ENCODE measurements around the gene CD164L2.

Gene CD164L2

GRCh38 chr1:27366411-27367159, 16.5 kb downstream of the CD164L2 start, which contains the start of gene MAP3K6:
Gene MAP3K6, minus strand, starts transcription at chr1:27366961. Its CDS starts 364 bp downstream, at chr1:27366597.
- in situ Hi-C loops (cut with MboI; ENCODE audit: low sequenced_read_pairs) = no loop called here

- in situ Hi-C loops (cut with MboI; ENCODE audit: low sequenced_read_pairs) = no loop called here
Measured at GRCh38 chr1:27366113-27366410, 17.1 kb downstream of the CD164L2 start.

DNA sequence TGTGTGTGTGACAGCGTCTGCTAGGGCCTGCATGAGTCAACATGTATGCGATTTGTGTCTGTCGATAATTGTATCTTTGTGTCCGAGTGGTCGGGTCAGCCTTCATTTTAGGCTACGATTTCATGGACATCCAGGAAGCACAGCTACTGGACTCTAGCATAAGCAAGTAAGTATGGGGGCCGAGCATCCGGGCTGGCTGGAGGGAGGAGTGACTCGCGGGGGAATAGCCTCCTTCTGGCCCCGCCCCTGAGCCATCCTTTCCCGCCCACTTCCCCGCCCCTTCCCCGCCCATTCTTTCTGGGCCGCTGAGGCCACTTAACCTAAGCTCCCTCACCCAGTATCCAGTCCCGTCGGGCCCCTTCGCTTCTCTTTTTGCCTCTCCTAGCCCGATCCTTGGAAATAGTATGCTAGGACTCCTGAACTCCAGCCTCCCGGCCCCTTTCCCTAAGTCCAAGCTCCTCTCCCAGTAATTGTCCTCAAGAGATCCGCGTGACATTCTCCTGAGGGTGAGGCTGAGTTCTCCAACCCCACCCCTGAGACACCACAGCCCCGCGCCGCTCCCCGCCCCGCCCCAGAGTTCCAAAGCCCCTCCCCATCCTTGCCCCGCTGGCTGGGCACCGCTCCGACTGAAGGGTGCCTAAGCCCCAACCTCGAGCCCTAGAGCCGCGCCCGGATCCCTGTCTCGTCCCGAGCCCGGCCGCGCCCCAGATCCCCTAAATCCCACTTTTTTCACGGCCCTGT, 17.6 kb downstream of the CD164L2 start:
- in situ Hi-C loops (cut with MboI; ENCODE audit: low sequenced_read_pairs) = no loop called here

DNA sequence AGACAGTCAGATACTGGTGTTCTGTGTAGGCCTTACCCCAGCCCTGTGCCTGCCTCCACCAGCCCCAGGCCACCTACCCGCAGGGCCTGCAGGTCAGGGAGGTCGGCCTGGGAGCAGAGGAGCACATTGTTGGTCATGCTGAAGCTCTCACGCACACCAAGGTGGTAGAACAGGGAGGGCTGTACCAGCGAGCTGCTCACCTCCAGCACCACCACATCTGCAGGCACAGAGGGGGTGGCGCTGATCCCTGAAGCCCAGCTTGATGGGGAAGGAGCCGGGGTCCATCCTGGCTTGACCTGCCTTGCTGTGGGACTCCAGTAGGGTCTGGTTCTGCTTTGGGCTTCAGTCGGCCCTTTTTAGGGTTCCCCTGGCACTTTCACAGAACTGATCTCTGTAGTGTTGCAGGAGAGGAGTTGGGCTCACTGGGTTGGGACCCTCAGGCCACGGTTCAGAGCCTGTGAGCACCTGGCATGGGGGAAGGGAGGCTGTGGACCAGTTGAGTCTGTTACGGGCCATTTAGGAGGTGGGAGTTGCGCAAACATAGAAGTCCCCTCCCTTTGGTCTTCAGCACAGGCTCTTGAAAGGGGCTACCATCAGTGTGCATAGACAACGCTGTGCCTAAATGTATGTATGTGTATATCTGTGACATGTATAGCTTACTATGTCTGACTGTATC, 18.3 kb downstream of the CD164L2 start:
- in situ Hi-C loops (cut with MboI; ENCODE audit: low sequenced_read_pairs) = no loop called here

- in situ Hi-C loops (cut with MboI; ENCODE audit: low sequenced_read_pairs) = no loop called here
Measured at GRCh38 chr1:27363766-27364695, 19.1 kb downstream of the CD164L2 start.

- in situ Hi-C loops (cut with MboI; ENCODE audit: low sequenced_read_pairs) = no loop called here
Measured at GRCh38 chr1:27361553-27361952, 21.6 kb downstream of the CD164L2 start.

DNA sequence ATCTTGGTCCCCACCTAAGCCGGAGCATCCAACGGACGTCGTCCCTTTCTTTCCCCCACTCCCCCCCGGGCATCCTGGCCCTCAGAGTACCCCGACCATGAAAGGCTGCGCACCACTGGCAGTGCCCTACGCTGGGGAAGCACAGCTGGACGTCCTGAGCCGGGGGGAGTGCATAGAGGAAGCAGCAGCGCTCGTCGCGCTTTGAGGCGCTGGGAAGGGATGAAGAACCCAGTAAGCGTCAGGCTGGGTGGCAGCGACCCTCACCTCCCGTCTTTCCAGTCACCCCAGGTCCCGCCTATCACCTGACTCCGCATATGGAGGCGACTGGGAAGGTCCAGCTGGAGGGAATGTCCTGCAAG, 22.1 kb downstream of the CD164L2 start:
- in situ Hi-C loops (cut with MboI; ENCODE audit: low sequenced_read_pairs) = no loop called here

DNA sequence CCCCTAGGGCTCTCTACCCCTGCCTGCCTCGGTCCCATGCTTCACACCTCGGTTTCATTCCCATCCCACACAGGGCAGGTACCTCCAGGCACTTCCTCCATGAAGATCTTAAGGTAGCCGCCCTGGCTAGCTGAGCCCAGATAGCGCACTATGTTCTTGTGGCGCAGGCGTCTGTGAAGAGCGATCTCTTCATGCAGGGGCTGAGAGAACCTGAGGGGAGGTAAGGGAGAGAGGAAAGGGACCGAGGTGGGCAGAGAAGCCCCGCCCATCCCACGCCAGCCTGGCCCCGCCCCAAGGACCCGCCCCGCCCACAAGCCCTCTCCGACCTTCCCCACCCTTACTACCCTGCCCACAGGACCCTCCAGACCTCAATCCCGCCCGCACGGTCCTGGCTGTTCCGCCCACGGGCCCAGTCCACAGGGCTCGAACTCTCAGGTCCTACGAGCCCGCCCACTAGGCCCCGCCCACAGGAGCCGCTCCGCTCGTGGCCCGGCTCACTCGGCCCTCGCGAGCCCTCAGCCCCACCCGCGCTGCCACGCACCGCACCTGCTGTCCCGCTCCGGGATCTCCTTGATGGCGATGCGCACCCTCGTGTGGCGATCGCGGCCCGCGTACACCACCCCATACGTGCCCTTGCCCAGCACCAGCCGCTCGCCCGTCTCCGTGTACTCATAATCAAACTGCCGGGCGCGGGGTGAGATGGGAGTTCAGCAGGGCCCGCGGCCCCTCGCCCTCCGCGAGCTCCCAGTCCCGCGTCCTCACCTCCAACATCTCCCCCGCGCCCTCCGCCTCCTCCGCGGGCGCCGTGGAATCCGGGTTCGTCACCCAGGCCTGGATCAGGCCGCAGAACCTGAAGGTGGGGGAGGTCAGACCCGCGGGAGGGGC, 22.7 kb downstream of the CD164L2 start:
- in situ Hi-C loops (cut with MboI; ENCODE audit: low sequenced_read_pairs) = no loop called here

DNA sequence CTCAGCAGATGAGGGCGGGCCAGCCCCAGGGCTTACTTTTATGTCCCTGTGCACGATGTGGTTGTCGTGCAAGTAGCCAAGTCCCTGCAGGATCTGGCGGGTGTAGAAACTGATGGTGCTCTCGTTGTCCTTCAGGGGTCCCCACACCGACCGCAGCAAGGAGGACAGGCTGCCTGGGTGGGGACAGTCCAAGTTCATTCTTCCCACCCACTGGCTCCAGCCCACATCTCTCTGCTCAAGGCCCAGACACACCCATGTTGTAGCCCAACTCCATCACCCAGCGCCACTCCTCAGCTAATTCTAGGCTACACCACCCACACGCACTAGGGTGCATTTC, 23.3 kb downstream of the CD164L2 start:
- in situ Hi-C loops (cut with MboI; ENCODE audit: low sequenced_read_pairs) = no loop called here

DNA sequence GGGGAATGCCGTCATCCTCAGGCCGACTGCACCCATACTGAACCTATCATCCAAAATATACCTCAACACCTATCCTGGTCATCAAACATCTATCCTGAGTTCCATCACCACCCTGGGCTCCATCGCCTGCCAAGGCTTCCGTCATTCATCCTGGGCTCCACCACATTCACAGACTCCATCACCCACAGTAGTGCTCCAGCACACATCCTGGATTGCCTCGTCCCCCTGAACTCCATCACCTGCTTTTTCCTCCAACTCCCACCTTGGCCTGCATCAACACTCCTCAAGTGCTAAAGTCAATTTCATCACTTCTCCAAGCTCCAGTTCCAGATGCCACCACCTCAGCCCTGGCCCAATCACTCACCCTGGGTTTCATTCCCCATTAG, 24.2 kb downstream of the CD164L2 start:
- in situ Hi-C loops (cut with MboI; ENCODE audit: low sequenced_read_pairs) = no loop called here

DNA sequence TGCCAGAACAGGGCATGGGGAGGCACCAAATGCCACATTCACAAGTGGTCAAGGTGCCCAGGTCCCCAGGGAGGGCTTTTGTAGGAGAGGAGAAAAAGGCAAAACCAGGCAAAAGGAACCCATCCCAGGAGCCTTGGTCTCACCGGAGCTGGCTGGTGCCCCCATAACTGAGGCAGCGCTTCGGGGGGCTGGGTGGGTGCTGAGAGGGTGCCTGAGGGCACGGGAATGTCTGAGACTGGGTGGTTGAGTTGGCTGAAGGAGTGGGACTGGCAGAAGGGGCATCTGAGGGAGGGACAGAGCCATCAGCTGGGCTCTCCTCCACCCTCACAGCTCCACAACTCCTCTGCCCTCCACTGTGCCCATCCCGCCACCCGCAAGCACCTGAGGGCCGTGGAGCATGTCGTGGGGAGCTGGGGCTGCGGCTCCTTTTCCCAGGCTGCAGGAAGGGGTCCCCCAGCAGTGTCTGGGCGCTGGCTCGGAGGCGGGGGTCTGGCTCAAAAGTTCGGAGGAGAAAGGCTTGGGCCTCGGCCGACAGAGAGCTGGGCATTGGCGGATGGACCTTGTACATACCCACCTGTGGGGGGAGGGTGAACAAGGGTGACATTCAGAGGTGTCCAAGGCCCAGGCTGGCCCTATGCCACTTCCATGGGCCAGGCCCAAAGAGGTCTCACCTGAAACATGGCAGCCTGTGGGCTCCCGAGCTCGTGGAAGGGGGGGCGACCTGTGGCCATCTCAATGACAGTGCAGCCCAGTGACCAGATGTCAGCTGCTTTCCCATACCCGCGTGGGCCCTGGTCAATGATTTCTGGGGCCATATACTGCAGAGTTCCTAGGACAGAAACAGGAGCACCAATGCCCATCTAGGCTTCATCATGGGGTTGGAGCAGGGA, 24.9 kb downstream of the CD164L2 start:
- in situ Hi-C loops (cut with MboI; ENCODE audit: low sequenced_read_pairs) = no loop called here

- in situ Hi-C loops (cut with MboI; ENCODE audit: low sequenced_read_pairs) = no loop called here
Measured at GRCh38 chr1:27357281-27358037, 25.7 kb downstream of the CD164L2 start.

- in situ Hi-C loops (cut with MboI; ENCODE audit: low sequenced_read_pairs) = no loop called here
Measured at GRCh38 chr1:27356619-27357280, 26.4 kb downstream of the CD164L2 start.

GRCh38 chr1:27356277-27356618, 26.9 kb downstream of the CD164L2 start:
- in situ Hi-C loops (cut with MboI; ENCODE audit: low sequenced_read_pairs) = no loop called here

GRCh38 chr1:27355683-27356082, 27.4 kb downstream of the CD164L2 start:
- in situ Hi-C loops (cut with MboI; ENCODE audit: low sequenced_read_pairs) = no loop called here

- in situ Hi-C loops (cut with MboI; ENCODE audit: low sequenced_read_pairs) = no loop called here
Measured at GRCh38 chr1:27353629-27354028, 29.5 kb downstream of the CD164L2 start.

DNA sequence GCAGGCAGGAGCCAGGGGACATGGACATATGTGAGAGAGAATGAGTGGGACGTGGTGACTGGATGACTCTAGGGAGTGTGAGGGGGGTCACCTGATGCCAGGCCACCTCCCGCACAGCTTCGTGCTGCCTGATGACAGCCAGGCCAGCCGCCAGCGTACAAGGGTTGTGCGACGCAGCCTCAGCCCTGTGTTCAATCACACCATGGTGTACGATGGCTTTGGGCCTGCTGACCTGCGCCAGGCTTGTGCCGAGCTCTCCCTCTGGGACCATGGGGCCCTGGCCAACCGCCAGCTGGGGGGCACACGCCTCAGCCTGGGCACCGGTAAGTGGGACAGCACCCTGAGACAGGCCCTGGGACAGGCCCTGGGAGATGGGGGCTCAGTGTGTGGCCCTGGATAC, 30.0 kb downstream of the CD164L2 start:
- in situ Hi-C loops (cut with MboI; ENCODE audit: low sequenced_read_pairs) = no loop called here

DNA sequence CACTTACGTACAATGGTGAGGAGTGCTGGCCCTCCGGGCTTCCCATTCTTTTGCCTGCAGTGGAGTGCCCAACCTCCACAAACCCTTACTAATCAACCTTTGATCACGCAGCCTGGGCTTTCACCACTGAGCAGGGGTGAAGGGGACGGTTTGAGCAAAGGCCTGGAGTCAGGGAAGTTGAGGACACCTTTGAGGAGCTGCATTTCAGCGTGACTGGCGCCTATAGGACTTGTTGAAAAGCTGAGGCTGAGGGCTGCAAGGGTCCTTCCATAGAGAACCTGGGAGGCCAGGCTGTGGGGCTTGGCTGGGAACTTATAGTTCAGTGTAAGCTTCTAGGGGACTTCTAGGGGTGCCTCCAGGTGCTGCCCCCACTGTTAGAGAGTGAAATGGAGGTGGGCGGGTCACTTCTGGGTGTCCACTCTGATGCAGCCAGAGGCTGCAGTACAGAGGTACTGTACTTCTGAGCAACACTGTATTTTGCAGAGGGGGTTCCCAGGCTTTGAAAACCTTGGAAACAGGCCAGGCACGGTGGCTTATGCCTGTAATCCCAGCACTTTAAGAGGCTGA, 31.5 kb downstream of the CD164L2 start:
- in situ Hi-C loops (cut with MboI; ENCODE audit: low sequenced_read_pairs) = no loop called here
